DND-41 (cell line): ENCODE measurements around the gene PRAMEF8.
"Not testable (repeated sequence)": the region's sequence is repeated elsewhere in the genome, so short reads cannot be mapped to it uniquely, and the experiment has no call there.

Source experiments
- ATAC-seq: fragments of 200-7000 bp; cut with Tn5 transposase; 3 replicates; pipeline ENCODE4 v1.9.1; 2021; ENCODE audit warnings: low read depth; ENCODE audit not compliant: insufficient read depth
- DNase-seq: peaks from one replicate; pipeline ENCODE4 v3.0.0-alpha.2; 2020
- H2AFZ ChIP-seq: 2 replicates; pipeline ENCODE4 v1.6.0; 2012; ENCODE audit warnings: low read depth, low read length
- H3K27ac ChIP-seq: 2 replicates; pipeline ENCODE4 v1.5.1; 2012; ENCODE audit warnings: low read length, inconsistent platforms
- H3K27me3 ChIP-seq: fragments of 200-600 bp; sonication (generic); 2 replicates; pipeline ENCODE4 v1.6.0; 2012; ENCODE audit warnings: low read length, mild to moderate bottlenecking, inconsistent platforms; ENCODE audit not compliant: insufficient read depth, poor library complexity
- H3K36me3 ChIP-seq: 2 replicates; pipeline ENCODE4 v1.5.1; 2012; ENCODE audit warnings: low read length, inconsistent platforms; ENCODE audit not compliant: insufficient read depth
- H3K4me1 ChIP-seq: 2 replicates; pipeline ENCODE4 v1.5.1; 2012; ENCODE audit warnings: mild to moderate bottlenecking, low read length; ENCODE audit not compliant: insufficient read depth
- H3K4me2 ChIP-seq: 2 replicates; pipeline ENCODE4 v1.6.0; 2012; ENCODE audit warnings: mild to moderate bottlenecking, moderate library complexity, low read length, inconsistent platforms; ENCODE audit not compliant: insufficient read depth
- H3K4me3 ChIP-seq, 2 experiments: fragments of 200-600 bp in 1 of 2; shearing (Covaris generic) in 1 of 2; 2 replicates each; pipeline ENCODE4 v1.5.1; 2012 to 2016; ENCODE audit warnings: inconsistent platforms in 2 of 2, low read length in 2 of 2, mild to moderate bottlenecking in 2 of 2, low read depth in 1 of 2, moderate library complexity in 1 of 2
- H3K79me2 ChIP-seq: 2 replicates; pipeline ENCODE4 v1.6.0; 2012; ENCODE audit warnings: low read length, inconsistent platforms; ENCODE audit not compliant: insufficient read depth
- H3K9ac ChIP-seq: 2 replicates; pipeline ENCODE4 v1.6.0; 2012; ENCODE audit warnings: low read depth, mild to moderate bottlenecking, inconsistent platforms, low read length, moderate library complexity
- H3K9me3 ChIP-seq: 2 replicates; pipeline ENCODE4 v1.5.1; 2012; ENCODE audit warnings: low read length, moderate library complexity, mild to moderate bottlenecking, inconsistent platforms; ENCODE audit not compliant: insufficient read depth, severe bottlenecking
- H4K20me1 ChIP-seq: 2 replicates; pipeline ENCODE4 v1.6.0; 2012; ENCODE audit warnings: low read length; ENCODE audit not compliant: insufficient read depth

The PRAMEF8 gene

DNA sequence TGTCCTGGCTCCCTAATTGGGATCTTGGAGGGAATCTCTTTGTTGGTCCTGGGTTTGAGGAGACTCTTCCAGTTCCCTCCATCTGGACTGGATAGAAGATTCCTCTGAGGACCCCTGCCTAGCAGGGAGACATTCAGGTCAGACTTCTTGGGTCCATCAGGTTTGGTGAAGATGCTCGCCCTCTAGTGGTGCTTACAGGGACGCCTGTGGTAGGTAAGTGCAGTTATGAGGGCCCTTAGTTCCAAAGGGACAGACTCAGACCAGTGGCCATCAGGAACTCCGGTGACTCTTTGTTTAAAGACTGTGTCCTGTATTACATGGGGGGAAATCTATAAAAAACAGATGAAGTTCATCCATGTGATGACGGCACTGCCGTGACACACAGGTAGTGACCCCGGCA, 7.9 kb downstream of the PRAMEF8 start:
- H3K9me3 ChIP-seq, H3K27me3 ChIP-seq, H3K9ac ChIP-seq, H4K20me1 ChIP-seq, H2AFZ ChIP-seq, H3K4me2 ChIP-seq, H3K4me1 ChIP-seq, H3K79me2 ChIP-seq, H3K4me3 ChIP-seq, H3K36me3 ChIP-seq, H3K27ac ChIP-seq, DNase-seq, ATAC-seq: not testable (repeated sequence)

DNA sequence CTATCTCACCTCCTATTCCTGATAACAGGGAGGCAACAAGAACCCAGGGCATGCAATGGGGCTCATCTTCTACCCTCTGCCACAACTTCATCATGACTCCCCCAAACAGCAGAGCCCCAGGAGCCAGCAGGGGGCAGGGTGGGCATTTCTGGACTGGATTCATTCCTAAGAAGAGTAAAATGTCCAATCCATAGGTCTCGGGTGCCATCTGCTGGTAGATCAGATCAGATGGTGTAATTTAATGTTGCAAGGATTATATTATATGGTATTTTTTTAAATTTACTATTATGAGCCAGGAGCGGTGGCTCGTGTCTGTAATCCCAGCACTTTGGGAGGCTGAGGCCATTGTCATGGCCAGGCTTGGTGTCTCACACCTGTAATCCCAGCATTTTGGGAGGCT, 19.8 kb downstream of the PRAMEF8 start:
- not testable (repeated sequence) for H3K4me3 ChIP-seq, H3K79me2 ChIP-seq, H3K4me1 ChIP-seq, H3K4me2 ChIP-seq, H3K27ac ChIP-seq, H2AFZ ChIP-seq, H3K9me3 ChIP-seq, DNase-seq, H3K9ac ChIP-seq, H3K27me3 ChIP-seq, H4K20me1 ChIP-seq, H3K36me3 ChIP-seq
- peak; percentile 58; the same call in 2 of the 3 replicates for ATAC-seq

DNA sequence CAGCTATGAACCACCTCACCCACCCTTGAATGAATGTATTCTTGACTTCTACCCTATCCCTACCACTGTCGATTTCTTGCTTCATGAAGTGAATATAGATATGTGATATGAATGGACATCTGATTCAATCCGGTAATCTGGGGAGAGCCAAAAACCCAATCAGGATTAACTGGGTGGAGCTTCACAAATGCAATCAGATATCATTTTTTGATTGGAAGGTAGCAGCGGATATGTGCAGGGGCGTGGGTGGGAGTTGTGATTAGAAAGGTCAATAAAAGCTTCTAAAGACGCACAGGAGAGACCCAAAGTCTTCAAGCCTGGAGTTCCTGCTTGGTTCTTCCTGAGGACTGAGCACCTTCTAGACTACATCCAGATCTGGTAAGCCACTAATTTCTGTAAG, 31.0 kb downstream of the PRAMEF8 start, which contains the start of gene PRAMEF5:
PRAMEF5 (plus strand) TSS at position 301 of the 400 bp plus-strand sequence. CDS start 5,071 bp downstream, outside the sequence.
- ATAC-seq, H3K27ac ChIP-seq, DNase-seq: not testable (repeated sequence)

DNA sequence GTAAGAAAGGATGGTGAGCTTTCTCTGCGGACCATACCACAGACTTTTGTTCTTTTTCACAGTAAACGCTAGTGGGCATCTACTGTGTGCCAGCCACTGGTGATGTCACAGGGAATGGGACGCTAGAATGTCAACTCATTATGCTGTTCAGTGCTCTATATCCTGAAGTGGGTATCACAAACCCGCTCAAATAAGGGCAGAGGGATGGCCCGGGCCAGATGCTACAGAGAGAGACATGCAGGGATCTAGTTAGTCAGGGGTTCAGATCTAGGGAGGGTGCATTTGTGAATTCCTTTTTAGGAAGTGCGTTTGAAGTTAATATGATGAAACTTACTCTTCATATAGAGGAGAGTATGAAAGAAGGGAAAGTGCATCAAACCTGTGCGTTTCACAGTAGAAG, 37.8 kb downstream of the PRAMEF8 start:
- not testable (repeated sequence) for H3K79me2 ChIP-seq, H3K4me2 ChIP-seq, ATAC-seq, DNase-seq, H3K36me3 ChIP-seq, H3K4me3 ChIP-seq, H3K4me1 ChIP-seq, H3K9me3 ChIP-seq, H3K9ac ChIP-seq, H3K27ac ChIP-seq, H4K20me1 ChIP-seq, H3K27me3 ChIP-seq, H2AFZ ChIP-seq

More for the DNA sequence above, 31.0 kb downstream of the PRAMEF8 start, which contains the start of gene PRAMEF5:
- not testable (repeated sequence) for H3K9me3 ChIP-seq, H3K9ac ChIP-seq, H3K27me3 ChIP-seq, H3K4me2 ChIP-seq, H3K4me3 ChIP-seq, H2AFZ ChIP-seq, H3K79me2 ChIP-seq, H3K36me3 ChIP-seq, H3K4me1 ChIP-seq, H4K20me1 ChIP-seq

DNA sequence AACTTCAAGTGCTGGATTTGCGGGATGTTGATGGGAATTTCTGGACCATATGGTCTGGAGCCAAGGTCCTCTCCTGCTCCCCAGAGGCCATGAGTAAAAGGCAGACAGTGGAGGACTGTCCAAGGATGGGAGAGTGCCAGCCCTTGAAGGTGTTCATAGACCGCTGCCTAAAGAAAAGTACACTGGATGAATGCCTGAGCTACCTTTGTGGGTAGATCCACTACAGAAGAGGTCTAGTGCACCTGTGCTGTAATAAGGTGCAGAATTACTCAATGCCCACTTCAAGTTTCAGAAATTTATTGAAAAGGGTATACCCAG, 38.4 kb downstream of the PRAMEF8 start:
- H4K20me1 ChIP-seq, H3K79me2 ChIP-seq, H3K4me2 ChIP-seq, H3K9ac ChIP-seq, H3K4me1 ChIP-seq, H3K36me3 ChIP-seq, H3K27ac ChIP-seq, H3K4me3 ChIP-seq, DNase-seq, ATAC-seq, H3K27me3 ChIP-seq, H2AFZ ChIP-seq, H3K9me3 ChIP-seq: not testable (repeated sequence)

DNA sequence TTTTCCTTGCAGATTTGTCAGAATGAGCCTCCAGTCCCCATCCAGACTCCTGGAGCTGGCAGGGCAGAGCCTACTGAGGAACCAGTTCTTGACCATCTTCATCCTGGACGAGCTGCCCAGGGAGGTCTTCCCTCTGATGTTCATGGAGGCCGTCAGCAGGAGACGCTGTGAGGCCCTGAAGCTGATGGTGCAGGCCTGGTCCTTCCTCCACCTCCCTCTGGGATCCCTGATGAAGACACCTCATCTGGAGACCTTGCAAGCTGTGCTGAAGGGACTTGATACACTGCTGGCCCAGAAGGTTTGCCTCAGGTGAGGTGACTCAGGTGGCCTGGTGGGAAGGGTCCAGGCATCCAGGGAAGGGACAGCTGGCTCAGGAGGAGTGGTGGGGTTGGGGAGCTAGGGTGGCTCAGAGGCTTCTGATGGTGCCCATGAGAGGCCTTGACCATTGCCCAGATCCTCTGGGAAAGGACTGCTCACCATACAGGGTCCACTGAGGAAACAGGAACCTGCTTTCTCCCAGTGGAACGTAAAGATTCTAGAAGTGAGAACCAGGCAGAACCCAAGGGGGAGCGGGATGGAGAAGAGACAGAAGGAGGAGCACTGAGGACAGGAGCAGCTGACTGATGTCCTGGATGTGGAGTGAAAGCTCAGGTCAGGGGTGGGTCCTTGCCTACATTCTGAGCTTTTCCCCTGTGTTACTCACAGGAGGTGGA, 38.9 kb downstream of the PRAMEF8 start:
- not testable (repeated sequence) for ATAC-seq, H3K79me2 ChIP-seq, H3K9me3 ChIP-seq, H3K27me3 ChIP-seq, H3K9ac ChIP-seq, H3K27ac ChIP-seq, H3K4me2 ChIP-seq, H4K20me1 ChIP-seq, H3K4me1 ChIP-seq, H2AFZ ChIP-seq, H3K36me3 ChIP-seq, DNase-seq, H3K4me3 ChIP-seq

DNA sequence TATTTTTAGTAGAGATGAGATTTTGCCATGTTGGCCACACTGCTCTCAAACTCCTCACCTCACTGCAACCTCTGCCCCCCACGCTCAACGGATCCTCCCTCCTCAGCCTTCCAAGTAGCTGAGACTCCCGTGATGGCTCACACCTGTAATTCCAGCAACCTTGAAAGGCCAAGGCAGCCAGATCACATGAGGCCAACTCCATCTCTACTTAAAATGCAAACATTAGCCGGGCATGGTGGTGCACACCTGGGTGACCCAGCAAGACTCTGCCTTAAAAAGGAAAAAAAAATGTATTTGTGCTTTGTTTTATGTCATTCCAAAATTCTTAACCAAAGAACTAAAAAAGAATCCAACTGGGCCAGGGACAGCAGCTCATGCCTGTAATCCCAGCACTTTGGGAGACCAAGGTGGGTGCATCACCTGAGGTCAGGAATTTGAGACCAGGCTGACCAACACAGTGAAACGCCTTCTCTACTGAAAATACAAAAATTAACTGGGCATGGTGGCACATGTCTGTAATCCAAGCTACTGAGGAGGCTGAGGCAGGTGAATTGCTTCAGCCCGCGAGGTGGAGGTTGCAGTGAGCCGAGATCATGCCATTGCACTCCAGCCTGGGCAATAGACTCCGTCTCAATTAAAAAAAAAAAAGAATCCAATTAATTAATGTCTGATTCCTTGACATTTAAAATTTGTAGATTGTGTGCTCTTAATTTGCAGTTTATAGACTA, 41.2 kb downstream of the PRAMEF8 start:
- H4K20me1 ChIP-seq, H3K27ac ChIP-seq, H3K27me3 ChIP-seq, H2AFZ ChIP-seq, DNase-seq, ATAC-seq, H3K4me3 ChIP-seq, H3K36me3 ChIP-seq, H3K4me2 ChIP-seq, H3K4me1 ChIP-seq, H3K9ac ChIP-seq, H3K9me3 ChIP-seq, H3K79me2 ChIP-seq: not testable (repeated sequence)

DNA sequence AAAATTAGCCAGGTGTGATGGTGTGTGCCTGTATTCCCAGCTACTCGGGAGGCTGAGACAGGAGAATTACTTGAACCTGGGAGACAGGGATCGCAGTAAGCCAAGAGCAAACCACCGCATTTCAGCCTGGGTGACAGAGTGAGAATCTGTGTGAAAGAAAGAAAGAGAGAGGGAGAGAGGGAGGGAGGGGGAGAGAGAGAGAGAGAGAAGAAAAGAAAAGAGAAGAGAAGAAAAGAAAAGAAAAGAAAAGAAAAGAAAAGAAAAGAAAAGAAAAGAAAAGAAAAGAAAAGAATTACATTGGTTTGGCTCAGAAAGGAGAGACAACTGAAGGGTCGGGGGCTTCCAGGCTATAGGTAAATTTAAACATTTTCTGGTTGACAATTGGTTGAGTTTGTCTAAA, 45.3 kb downstream of the PRAMEF8 start:
- DNase-seq, ATAC-seq, H3K9me3 ChIP-seq, H3K4me2 ChIP-seq, H2AFZ ChIP-seq, H3K4me3 ChIP-seq, H3K36me3 ChIP-seq, H3K27me3 ChIP-seq, H4K20me1 ChIP-seq, H3K79me2 ChIP-seq, H3K4me1 ChIP-seq, H3K9ac ChIP-seq, H3K27ac ChIP-seq: not testable (repeated sequence)
